MCF 10A (cell line): ENCODE results near the gene DUOXA2. TPM values are rescaled to one million over a fixed set of nuclear protein-coding genes. Genes with fewer than 3 reads are reported as not detected.

Source experiments
- BruUV-seq: library from RNA; stranded (reverse); fragments of 400-500 nt; replicated peaks from 2 replicates; lab custom pipeline; 2021; lab: Mats Ljungman, UMichigan
- CTCF ChIA-PET: fragments of 300-600 bp; sonication (Branson Sonifier 250); formaldehyde crosslinking; extraction: SDS; loops from one replicate; lab custom pipeline; 2021; ENCODE audit warnings: antibody characterized with exemption, inconsistent platforms; lab: Yijun Ruan, JAX
- POLR2A ChIA-PET: fragments of 300-600, 350-650 bp; sonication (Branson Sonifier 250); formaldehyde crosslinking; extraction: SDS; loops from one replicate; lab custom pipeline; 2020; ENCODE audit warnings: antibody characterized with exemption, inconsistent platforms; lab: Yijun Ruan, JAX
- DNase-seq: peaks from one replicate; pipeline ENCODE4 v3.0.0-alpha.2; 2018; ENCODE audit not compliant: unreplicated experiment
- H3K27ac Mint-ChIP-seq: one replicate; pipeline ENCODE4 v1.8.0; 2022; ENCODE audit warnings: mild to moderate bottlenecking, low read depth, mixed read lengths; ENCODE audit not compliant: unreplicated experiment
- H3K27me3 Mint-ChIP-seq: one replicate; pipeline ENCODE4 v1.8.0; 2022; ENCODE audit warnings: mixed read lengths; ENCODE audit not compliant: insufficient read depth, unreplicated experiment
- H3K36me3 Mint-ChIP-seq: one replicate; pipeline ENCODE4 v1.8.0; 2022; ENCODE audit warnings: mild to moderate bottlenecking, moderate library complexity, mixed read lengths; ENCODE audit not compliant: insufficient read depth, unreplicated experiment
- H3K4me1 Mint-ChIP-seq: one replicate; pipeline ENCODE4 v1.8.0; 2022; ENCODE audit warnings: mixed read lengths; ENCODE audit not compliant: insufficient read depth, unreplicated experiment
- H3K4me3 Mint-ChIP-seq: one replicate; pipeline ENCODE4 v1.8.0; 2022; ENCODE audit warnings: mild to moderate bottlenecking, moderate library complexity, mixed read lengths; ENCODE audit not compliant: unreplicated experiment
- H3K9me3 Mint-ChIP-seq: one replicate; pipeline ENCODE4 v1.8.0; 2022; ENCODE audit warnings: mixed read lengths; ENCODE audit not compliant: unreplicated experiment
- intact Hi-C: fragments of 100-400 bp; cut with micrococcal nuclease; formaldehyde crosslinking; loops from 2 replicates; pipeline ENCODE4 v1.14.1; 2022
- total RNA-seq: library from RNA; stranded (reverse); gene quantifications from 2 replicates; pipeline ENCODE4 v1.2.3, GENCODE V29; 2022
- TF ChIP-seq, protein P1 (sequence below): fragments of 200-600 bp; IDR thresholded peaks from one replicate; pipeline ENCODE4 v1.8.0; 2022; ENCODE audit warnings: antibody characterized with exemption, mild to moderate bottlenecking; ENCODE audit not compliant: unreplicated experiment

DUOXA2 gene
- total RNA-seq, 1 experiment from 2014 or later = not detected

GRCh38 chr15:45143056-45143455, 28.9 kb downstream of the DUOXA2 start:
- Mint-ChIP-seq H3K9me3 (no peaks in the 10 kb centered on the region), H3K27ac (no peak overlapping the region), H3K4me1 (peaks cover 7% of the 10 kb centered on the region), H3K4me3 (no peak overlapping the region), H3K36me3 (peaks cover 14% of the 10 kb centered on the region), H3K27me3 (no peaks in the 10 kb centered on the region)
- CTCF ChIA-PET = interaction anchor here (2.0 to 2.1 kb wide), 2 partner anchors 16 to 20 kb away, joined by 6 to 13 read pairs; no protein-coding TSS in a partner anchor
- POLR2A ChIA-PET = interaction anchor here (0.5 kb wide), 1 partner anchor 404 kb away, joined by 5 read pairs; no protein-coding TSS in a partner anchor
- TF ChIP-seq, protein P1, sequence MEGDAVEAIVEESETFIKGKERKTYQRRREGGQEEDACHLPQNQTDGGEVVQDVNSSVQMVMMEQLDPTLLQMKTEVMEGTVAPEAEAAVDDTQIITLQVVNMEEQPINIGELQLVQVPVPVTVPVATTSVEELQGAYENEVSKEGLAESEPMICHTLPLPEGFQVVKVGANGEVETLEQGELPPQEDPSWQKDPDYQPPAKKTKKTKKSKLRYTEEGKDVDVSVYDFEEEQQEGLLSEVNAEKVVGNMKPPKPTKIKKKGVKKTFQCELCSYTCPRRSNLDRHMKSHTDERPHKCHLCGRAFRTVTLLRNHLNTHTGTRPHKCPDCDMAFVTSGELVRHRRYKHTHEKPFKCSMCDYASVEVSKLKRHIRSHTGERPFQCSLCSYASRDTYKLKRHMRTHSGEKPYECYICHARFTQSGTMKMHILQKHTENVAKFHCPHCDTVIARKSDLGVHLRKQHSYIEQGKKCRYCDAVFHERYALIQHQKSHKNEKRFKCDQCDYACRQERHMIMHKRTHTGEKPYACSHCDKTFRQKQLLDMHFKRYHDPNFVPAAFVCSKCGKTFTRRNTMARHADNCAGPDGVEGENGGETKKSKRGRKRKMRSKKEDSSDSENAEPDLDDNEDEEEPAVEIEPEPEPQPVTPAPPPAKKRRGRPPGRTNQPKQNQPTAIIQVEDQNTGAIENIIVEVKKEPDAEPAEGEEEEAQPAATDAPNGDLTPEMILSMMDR = no peak
- DNase-seq = no peak
- no TSS peak for BruUV-seq
- intact Hi-C loops = no loop called here

- no peak overlapping the region for H3K4me3 Mint-ChIP-seq
- H3K4me1 Mint-ChIP-seq = peaks cover 16% of the 10 kb centered on the region
- DNase-seq = no peak
- no peaks in the 10 kb centered on the region for H3K9me3 Mint-ChIP-seq
- peaks cover 14% of the 10 kb centered on the region for H3K36me3 Mint-ChIP-seq
- no peaks in the 10 kb centered on the region for H3K27me3 Mint-ChIP-seq
- TF ChIP-seq, protein P1 = no peak
- no peak overlapping the region for H3K27ac Mint-ChIP-seq
- ChIA-PET CTCF (interaction anchor here (1.0 to 1.4 kb wide), 3 partner anchors 17 to 26 kb away, joined by 4 to 7 read pairs (median 5); no protein-coding TSS in a partner anchor), POLR2A (no interaction called here)
- intact Hi-C loops = no loop called here
- no TSS peak for BruUV-seq
Observed at GRCh38 chr15:45143946-45144345, 29.8 kb downstream of the DUOXA2 start.

GRCh38 chr15:45144775-45145174, 30.6 kb downstream of the DUOXA2 start:
- Mint-ChIP-seq H3K27me3 (no peaks in the 10 kb centered on the region), H3K4me3 (no peak overlapping the region), H3K27ac (no peak overlapping the region), H3K9me3 (no peaks in the 10 kb centered on the region), H3K4me1 (peaks cover 19% of the 10 kb centered on the region), H3K36me3 (peaks cover 14% of the 10 kb centered on the region)
- POLR2A ChIA-PET = interaction anchor here (0.5 kb wide), 1 partner anchor 856 kb away, joined by 3 read pairs; the partner anchor contains the start of gene GOLM2
- CTCF ChIA-PET = interaction anchor here (0.6 to 1.9 kb wide), 5 partner anchors 18 to 247 kb away, joined by 3 to 7 read pairs (median 5); no protein-coding TSS in a partner anchor
- intact Hi-C loops = no loop called here
- DNase-seq = no peak
- TF ChIP-seq, protein P1 = no peak
- no TSS peak for BruUV-seq

DNA sequence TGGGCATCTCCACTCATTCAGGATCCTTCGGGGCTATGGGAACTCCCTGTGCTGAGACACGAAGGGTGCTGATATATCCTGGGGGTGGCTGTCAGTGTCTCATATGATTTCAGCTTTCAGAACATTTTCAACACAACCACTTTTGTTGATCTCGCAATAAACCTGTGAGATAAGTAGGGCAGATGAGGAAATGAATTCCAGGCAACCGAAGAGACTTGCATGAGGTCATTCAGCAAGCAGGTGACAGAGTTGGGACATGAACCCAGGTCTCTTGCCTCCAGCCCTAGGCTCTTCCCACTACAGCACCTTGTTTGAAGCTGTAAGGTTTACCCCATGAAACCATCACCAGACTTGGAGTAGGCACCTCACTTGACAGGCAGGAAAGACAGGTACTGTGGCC, 32.3 kb downstream of the DUOXA2 start:
- no peak overlapping the region for H3K27ac Mint-ChIP-seq
- H3K36me3 Mint-ChIP-seq = peaks cover 9% of the 10 kb centered on the region
- intact Hi-C loops = no loop called here
- no TSS peak for BruUV-seq
- no peaks in the 10 kb centered on the region for H3K27me3 Mint-ChIP-seq
- H3K4me1 Mint-ChIP-seq = peaks cover 19% of the 10 kb centered on the region
- no peaks in the 10 kb centered on the region for H3K9me3 Mint-ChIP-seq
- POLR2A ChIA-PET = interaction anchor here (0.7 to 1.0 kb wide), 4 partner anchors 10 to 133 kb away, joined by 3 to 6 read pairs (median 3); no protein-coding TSS in a partner anchor
- CTCF ChIA-PET = interaction anchor here (1.2 to 3.9 kb wide), 4 partner anchors 17 to 28 kb away, joined by 7 to 17 read pairs (median 7); no protein-coding TSS in a partner anchor
- no peak overlapping the region for H3K4me3 Mint-ChIP-seq
- DNase-seq = no peak
- TF ChIP-seq, protein P1 = no peak
